ENCODE results near the gene BABAM1.

DNA sequence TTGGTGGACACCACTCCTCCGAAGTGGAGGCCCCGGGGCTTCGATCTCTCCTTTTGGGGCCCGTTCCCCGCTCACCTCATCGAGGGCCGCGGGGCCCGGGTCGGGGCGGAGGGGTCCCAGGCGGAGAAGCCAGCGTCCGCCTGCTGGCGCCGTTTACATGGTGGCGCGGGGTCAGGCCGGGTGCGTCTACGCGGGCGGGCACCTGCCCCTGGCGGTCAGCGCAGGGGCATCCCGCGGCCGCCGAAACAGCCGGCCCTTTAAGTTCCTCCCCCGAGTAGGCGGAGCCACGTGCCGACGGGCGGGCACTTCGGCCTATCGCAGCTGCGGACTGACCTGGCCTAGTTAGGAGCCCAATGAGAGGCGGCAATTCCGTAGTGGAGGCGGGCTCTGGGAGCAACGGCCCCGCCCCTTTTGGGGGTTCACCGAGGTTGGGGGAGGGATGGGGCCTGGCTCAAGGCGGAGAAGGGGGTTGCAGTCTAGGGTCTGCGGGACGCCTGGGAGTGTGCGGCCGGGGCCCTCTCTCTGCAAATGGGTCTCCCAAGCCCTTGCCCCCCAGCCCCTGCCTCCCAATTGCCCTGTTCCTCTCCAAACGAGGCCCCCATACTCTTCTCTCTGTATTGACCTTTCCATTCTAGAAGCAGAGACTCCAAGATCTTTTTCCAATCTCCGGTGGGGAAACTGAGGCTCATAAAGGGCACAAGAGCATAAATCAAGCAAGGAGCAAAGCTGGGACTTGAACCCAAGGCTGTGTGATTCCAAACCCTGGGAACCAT, 36.1 kb downstream of the BABAM1 start, which contains the start of gene ABHD8:
- TF ChIP-seq, protein P1, sequence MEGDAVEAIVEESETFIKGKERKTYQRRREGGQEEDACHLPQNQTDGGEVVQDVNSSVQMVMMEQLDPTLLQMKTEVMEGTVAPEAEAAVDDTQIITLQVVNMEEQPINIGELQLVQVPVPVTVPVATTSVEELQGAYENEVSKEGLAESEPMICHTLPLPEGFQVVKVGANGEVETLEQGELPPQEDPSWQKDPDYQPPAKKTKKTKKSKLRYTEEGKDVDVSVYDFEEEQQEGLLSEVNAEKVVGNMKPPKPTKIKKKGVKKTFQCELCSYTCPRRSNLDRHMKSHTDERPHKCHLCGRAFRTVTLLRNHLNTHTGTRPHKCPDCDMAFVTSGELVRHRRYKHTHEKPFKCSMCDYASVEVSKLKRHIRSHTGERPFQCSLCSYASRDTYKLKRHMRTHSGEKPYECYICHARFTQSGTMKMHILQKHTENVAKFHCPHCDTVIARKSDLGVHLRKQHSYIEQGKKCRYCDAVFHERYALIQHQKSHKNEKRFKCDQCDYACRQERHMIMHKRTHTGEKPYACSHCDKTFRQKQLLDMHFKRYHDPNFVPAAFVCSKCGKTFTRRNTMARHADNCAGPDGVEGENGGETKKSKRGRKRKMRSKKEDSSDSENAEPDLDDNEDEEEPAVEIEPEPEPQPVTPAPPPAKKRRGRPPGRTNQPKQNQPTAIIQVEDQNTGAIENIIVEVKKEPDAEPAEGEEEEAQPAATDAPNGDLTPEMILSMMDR (conservative IDR thresholded peaks at IDR 0.05 in 1 of 2, IDR thresholded peaks at IDR 0.05 in 1 of 2; ENCODE audit: extremely low read depth in 1 of 2, insufficient read depth in 1 of 2, low read depth in 1 of 2, low read length in 2 of 2) = peak; percentile 10 to 49
- TF ChIP-seq EZH2 (IDR thresholded peaks at IDR 0.05; ENCODE audit: borderline replicate concordance, low read length) = no peak
